CD4-positive, alpha-beta T cell treated with Interleukin-4 for 4 hours (primary cell): ENCODE results near the gene PIH1D1.
"Not testable (repeated sequence)": the region's sequence is repeated elsewhere in the genome, so short reads cannot be mapped to it uniquely, and the experiment has no call there.

Source experiments
- DNase-seq: peaks from one replicate; pipeline ENCODE4 v3.0.0-alpha.2; 2020

PIH1D1 gene

GRCh38 chr19:49453013-49453756, 1.6 kb upstream of the PIH1D1 start, which contains the start of gene ALDH16A1:
ALDH16A1 (plus strand) TSS chr19:49453225; CDS start chr19:49453332, 107 bp downstream.
- DNase-seq: peak; percentile 98

DNA sequence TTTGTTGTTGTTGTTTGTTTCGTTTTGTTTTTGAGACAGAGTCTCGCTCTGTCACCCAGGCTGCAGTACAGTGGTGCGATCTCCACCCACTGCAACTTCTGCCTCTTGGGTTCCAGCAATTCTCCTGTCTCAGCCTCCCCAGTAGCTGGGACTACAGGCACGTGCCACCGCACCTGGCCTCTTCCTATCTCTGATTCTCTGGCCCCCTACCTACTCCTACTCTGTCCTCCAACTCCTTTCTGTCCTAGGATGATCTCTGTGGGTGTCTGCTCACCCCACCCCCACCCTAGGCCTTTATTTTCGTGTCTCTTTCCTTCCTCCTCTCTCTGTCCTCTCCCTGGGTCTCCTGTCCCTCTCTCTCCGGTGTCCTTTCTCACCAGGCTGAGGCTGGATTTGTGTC, 1.2 kb downstream of the PIH1D1 start:
- no peak for DNase-seq

- DNase-seq: no peak
Observed at GRCh38 chr19:49448432-49448786, 3.2 kb downstream of the PIH1D1 start.

- no peak for DNase-seq
Observed at GRCh38 chr19:49447485-49448431, 3.9 kb downstream of the PIH1D1 start.

- DNase-seq: no peak
Observed at GRCh38 chr19:49445997-49446396, 5.6 kb downstream of the PIH1D1 start.

GRCh38 chr19:49444100-49444700, 7.4 kb downstream of the PIH1D1 start:
- DNase-seq: not testable (repeated sequence)

- DNase-seq: peak; percentile 92
Observed at GRCh38 chr19:49443366-49444099, 8.1 kb downstream of the PIH1D1 start.

DNA sequence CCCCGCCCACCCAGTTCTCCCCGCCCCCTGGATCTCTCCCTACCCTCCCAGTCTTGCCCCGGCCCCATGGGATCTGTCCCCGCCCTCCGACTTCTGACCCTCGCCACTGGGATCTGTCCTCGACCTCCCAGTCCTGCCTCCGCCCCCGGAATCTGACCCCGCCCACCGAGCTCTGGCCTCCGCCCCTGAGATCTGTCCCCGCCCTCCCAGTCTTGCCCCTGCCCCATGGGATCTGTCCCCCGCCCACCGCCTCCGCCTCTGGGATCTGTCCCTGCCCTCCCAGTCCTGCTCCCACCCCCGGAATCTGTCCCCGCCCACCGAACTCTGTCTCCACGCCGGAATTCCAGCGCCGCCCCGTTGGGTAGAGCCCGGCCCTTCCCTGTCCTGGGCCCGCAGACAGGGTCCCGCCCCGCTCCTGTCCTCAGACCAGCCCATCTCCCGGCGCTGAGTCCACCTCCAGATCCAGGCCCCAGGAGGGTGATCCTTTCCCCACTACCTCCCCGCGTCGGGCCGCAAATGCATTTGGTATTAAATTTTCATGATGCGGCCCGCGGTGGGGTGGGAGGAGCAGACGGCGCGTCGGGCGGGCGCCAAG, 8.7 kb downstream of the PIH1D1 start:
- no peak for DNase-seq

DNA sequence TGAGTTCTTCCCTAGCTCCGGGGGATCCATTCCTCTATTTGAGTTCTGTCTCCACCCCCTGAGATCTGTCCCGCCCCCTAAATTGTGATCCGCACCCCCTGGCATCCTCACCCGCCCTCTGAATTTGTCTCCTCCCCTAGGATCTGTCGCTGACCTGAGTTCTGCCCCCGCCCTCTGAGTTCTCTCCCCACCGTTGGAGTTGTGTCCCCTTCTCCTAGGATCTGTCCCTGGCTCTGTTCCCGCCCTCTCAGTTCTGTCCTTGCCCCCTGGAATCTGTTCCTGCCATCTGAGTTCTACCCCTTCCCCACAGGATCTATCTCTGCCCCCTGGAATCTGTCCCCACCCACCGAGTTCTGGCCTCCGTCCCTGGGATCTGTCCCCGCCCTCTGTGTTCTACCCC, 9.3 kb downstream of the PIH1D1 start:
- no peak for DNase-seq

DNA sequence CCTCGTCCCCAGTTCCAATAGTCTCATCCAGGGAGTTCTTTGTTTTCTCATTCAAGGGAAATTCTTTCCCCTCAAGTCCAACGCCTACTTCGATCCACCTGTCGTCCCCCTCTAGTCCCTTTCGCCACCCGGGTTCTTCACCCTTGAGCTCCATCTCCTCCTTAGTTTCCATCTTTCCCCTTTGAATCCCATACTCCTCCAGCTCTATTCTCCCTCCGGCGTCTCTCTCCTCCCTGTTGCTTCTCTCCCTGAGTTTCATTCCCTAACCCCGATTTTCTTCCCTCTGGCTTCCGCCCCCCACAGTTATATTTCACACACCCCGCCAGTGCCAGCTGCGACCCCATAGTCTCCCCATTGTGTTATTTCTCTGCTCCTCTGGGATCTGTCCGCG, 9.7 kb downstream of the PIH1D1 start:
- DNase-seq: no peak

- DNase-seq: no peak
Observed at GRCh38 chr19:49441210-49441959, 10.2 kb downstream of the PIH1D1 start, which contains the start of gene SLC17A7. SLC17A7 (minus strand) TSS chr19:49441527; CDS start chr19:49441379, 148 bp downstream.

- no peak for DNase-seq
Observed at GRCh38 chr19:49440439-49441209, 11.0 kb downstream of the PIH1D1 start.

DNA sequence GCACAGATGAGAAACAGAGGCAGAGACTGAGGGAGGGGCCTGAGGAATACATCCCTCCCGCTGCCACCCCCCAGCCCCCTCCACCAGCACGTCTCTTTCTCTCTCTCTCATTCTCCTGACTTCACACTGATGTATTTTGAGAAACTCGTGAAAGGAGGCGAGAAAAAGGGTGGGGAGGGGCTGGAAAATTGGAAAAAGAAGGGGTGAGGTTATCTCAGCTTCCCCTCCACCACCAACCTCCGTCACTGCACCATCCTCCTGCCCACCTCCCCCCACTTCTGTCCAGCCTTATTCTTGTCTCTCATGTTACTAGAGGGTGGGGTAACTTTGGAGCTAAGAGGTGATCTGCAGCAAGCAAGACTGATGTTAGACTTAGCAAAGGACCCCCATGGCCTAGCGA, 11.8 kb downstream of the PIH1D1 start:
- no peak for DNase-seq

GRCh38 chr19:49438261-49438660, 13.4 kb downstream of the PIH1D1 start:
- no peak for DNase-seq

GRCh38 chr19:49437231-49437630, 14.4 kb downstream of the PIH1D1 start:
- DNase-seq: no peak

DNA sequence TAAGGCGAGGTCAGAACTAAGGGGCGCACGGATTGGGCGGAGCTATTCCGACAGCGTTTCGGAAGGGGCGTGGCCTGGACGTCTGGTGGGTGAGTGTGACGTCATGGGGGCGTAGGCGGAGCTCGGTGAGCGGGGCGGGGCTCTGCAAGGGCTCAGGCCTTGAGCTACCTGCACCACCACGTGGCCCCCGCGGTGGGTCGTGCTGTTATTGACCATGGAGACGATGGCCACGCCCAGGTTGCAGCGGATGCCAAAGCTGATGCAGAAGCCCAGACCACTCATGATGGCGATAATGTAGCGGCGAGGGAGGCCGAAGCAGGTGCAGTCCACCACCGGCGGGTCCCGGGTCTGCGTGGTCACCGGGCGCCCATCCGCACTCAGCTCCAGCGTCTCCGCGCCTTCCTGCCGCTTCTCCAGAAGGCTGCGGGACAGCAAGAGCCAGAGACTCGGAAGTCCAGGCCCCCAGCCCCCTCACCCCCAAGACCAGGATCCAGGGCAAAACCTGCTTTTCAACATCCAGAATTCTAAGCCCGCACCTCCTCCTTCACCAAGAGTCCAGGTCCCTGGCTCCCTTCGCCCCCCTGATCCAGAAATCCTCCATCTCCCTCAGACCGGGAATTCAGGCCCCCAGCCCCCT, 15.1 kb downstream of the PIH1D1 start:
- no peak for DNase-seq

DNA sequence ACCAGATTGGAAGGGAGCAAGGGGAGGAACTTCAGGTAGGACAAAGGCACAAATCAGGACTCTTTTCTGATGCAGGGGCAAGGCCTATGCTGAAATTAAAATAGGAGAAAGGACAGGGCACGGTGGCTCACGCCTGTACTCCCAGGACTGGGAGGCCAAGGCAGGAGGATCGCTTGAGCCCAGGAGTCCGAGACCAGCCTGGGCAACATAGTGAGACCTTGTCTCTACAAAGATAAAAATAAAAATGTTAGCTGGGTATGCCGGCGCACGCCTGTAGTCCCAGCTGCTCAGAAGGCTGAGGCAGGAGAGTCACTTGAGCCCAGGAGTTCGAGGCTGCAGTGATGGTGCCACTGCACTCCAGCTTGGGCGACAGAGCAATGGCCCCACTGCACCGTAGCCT, 15.9 kb downstream of the PIH1D1 start:
- no peak for DNase-seq

- DNase-seq: no peak
Observed at GRCh38 chr19:49434907-49435583, 16.6 kb downstream of the PIH1D1 start.

GRCh38 chr19:49433240-49433901, 18.2 kb downstream of the PIH1D1 start:
- DNase-seq: no peak
